GM23338 (cell line): ENCODE measurements around the gene THSD7A. TPM values are rescaled to one million over a fixed set of nuclear protein-coding genes. Genes with fewer than 3 reads are reported as not detected.

Experiments used
- ATAC-seq: fragments of 200-7000 bp; cut with Tn5 transposase; 3 replicates; pipeline ENCODE4 v1.9.1; 2020
- DNase-seq: peaks from one replicate; pipeline ENCODE4 v3.0.0-alpha.2; 2015; ENCODE audit warnings: low spot score
- H2AFZ ChIP-seq: fragments of 200-600 bp; sonication (generic); 2 replicates; pipeline ENCODE4 v1.8.0; 2016; ENCODE audit warnings: antibody characterized with exemption, mild to moderate bottlenecking, moderate library complexity
- H3F3A ChIP-seq: fragments of 200-600 bp; sonication (generic); replicated peaks from 2 replicates; pipeline ENCODE4 v1.8.0; 2017; ENCODE audit warnings: antibody characterized with exemption, mixed run types, low read depth
- H3K27ac ChIP-seq: fragments of 200-600 bp; sonication (generic); 2 replicates; pipeline ENCODE4 v1.6.1; 2016; ENCODE audit warnings: low read depth
- H3K27me3 ChIP-seq: fragments of 200-600 bp; sonication (generic); 2 replicates; pipeline ENCODE4 v1.8.0; 2016; ENCODE audit warnings: mild to moderate bottlenecking, mixed run types, moderate library complexity; ENCODE audit not compliant: insufficient read depth
- H3K36me3 ChIP-seq: fragments of 200-600 bp; sonication (generic); 2 replicates; pipeline ENCODE4 v1.8.0; 2016; ENCODE audit warnings: mild to moderate bottlenecking; ENCODE audit not compliant: insufficient read depth
- H3K4me1 ChIP-seq: fragments of 200-600 bp; sonication (generic); 2 replicates; pipeline ENCODE4 v1.8.0; 2016; ENCODE audit warnings: mild to moderate bottlenecking, moderate library complexity; ENCODE audit not compliant: insufficient read depth
- H3K4me2 ChIP-seq: fragments of 200-600 bp; sonication (generic); 2 replicates; pipeline ENCODE4 v1.7.1; 2017; ENCODE audit warnings: mixed run types
- H3K4me3 ChIP-seq: fragments of 200-600 bp; sonication (generic); 2 replicates; pipeline ENCODE4 v1.6.1; 2016; ENCODE audit warnings: mixed run types
- H3K79me2 ChIP-seq: fragments of 200-600 bp; sonication (generic); replicated peaks from 2 replicates; pipeline ENCODE4 v1.8.0; 2017; ENCODE audit warnings: mild to moderate bottlenecking; ENCODE audit not compliant: insufficient read depth
- H3K9me2 ChIP-seq: fragments of 200-600 bp; sonication (generic); 2 replicates; pipeline ENCODE4 v1.8.0; 2017; ENCODE audit not compliant: insufficient read depth
- H4K20me1 ChIP-seq: fragments of 200-600 bp; sonication (generic); replicated peaks from 2 replicates; pipeline ENCODE4 v1.8.0; 2017; ENCODE audit warnings: mild to moderate bottlenecking; ENCODE audit not compliant: insufficient read depth
- H3K27ac Mint-ChIP-seq: 2 replicates; pipeline ENCODE4 v1.8.0; 2020; ENCODE audit warnings: inconsistent platforms, mild to moderate bottlenecking, moderate library complexity, mixed read lengths
- H3K27me3 Mint-ChIP-seq: 3 replicates; pipeline ENCODE4 v1.8.0; 2022; ENCODE audit warnings: low read depth, mild to moderate bottlenecking, moderate library complexity, mixed read lengths, inconsistent platforms; ENCODE audit not compliant: insufficient read depth, poor library complexity
- H3K36me3 Mint-ChIP-seq: 3 replicates; pipeline ENCODE4 v1.8.0; 2021; ENCODE audit warnings: low read depth, mild to moderate bottlenecking, inconsistent platforms, moderate library complexity, mixed read lengths
- H3K4me1 Mint-ChIP-seq: 3 replicates; pipeline ENCODE4 v1.8.0; 2020; ENCODE audit warnings: mild to moderate bottlenecking, inconsistent platforms, mixed read lengths
- H3K4me3 Mint-ChIP-seq: 3 replicates; pipeline ENCODE4 v1.8.0; 2021; ENCODE audit warnings: moderate library complexity, mild to moderate bottlenecking, inconsistent platforms, mixed read lengths
- H3K9me3 Mint-ChIP-seq: 3 replicates; pipeline ENCODE4 v1.8.0; 2020; ENCODE audit warnings: moderate library complexity, mild to moderate bottlenecking, inconsistent platforms, mixed read lengths
- CREB1 ChIP-seq: fragments of 250-450 bp; sonication (Bioruptor Pico); IDR thresholded peaks from 2 replicates; pipeline ENCODE4 v1.5.0; 2020; ENCODE audit warnings: low read depth, mild to moderate bottlenecking, moderate library complexity
- CTCF ChIP-seq, 2 experiments: fragments of 200-600 bp in 1 of 2; sonication (generic) in 1 of 2; conservative IDR thresholded peaks; 2 replicates each; pipeline versions ENCODE4 v1.5.1 to v1.6.1; 2016 to 2017; ENCODE audit warnings: antibody characterized with exemption in 2 of 2, low read depth in 2 of 2, mild to moderate bottlenecking in 2 of 2, moderate library complexity in 1 of 2
- ETS1 ChIP-seq: IDR thresholded peaks from 2 replicates; pipeline ENCODE4 v1.6.1; 2016; ENCODE audit warnings: antibody characterized with exemption
- EZH2 ChIP-seq: fragments of 200-600 bp; sonication (generic); IDR thresholded peaks from one replicate; pipeline ENCODE4 v1.8.0; 2017; ENCODE audit warnings: antibody characterized with exemption, mild to moderate bottlenecking, low read depth; ENCODE audit not compliant: unreplicated experiment
- EZH2phosphoT487 ChIP-seq: fragments of 200-600 bp; sonication (generic); IDR thresholded peaks from one replicate; pipeline ENCODE4 v1.8.1; 2018; ENCODE audit warnings: antibody characterized with exemption; ENCODE audit not compliant: unreplicated experiment
- JUNB ChIP-seq: IDR thresholded peaks from one replicate; pipeline ENCODE4 v1.6.1; 2016; ENCODE audit warnings: antibody characterized with exemption; ENCODE audit not compliant: unreplicated experiment
- NANOG ChIP-seq: IDR thresholded peaks from 2 replicates; pipeline ENCODE4 v1.6.1; 2016; ENCODE audit warnings: antibody characterized with exemption, borderline replicate concordance
- POLR2AphosphoS5 ChIP-seq: IDR thresholded peaks from 2 replicates; pipeline ENCODE4 v1.6.1; 2016; ENCODE audit warnings: antibody characterized with exemption, low read depth
- REST ChIP-seq: IDR thresholded peaks from one replicate; pipeline ENCODE4 v1.6.1; 2018; ENCODE audit warnings: antibody characterized with exemption; ENCODE audit not compliant: unreplicated experiment
- STAT1 ChIP-seq: IDR thresholded peaks from one replicate; pipeline ENCODE4 v1.6.1; 2016; ENCODE audit warnings: antibody characterized with exemption; ENCODE audit not compliant: unreplicated experiment
- ZNF114 ChIP-seq: fragments of 250-450 bp; sonication (Bioruptor Pico); IDR thresholded peaks from 2 replicates; pipeline ENCODE4 v1.5.0; 2020; ENCODE audit warnings: mild to moderate bottlenecking, moderate library complexity
- ZNF331 ChIP-seq: fragments of 250-450 bp; sonication (Bioruptor Pico); IDR thresholded peaks from 2 replicates; pipeline ENCODE4 v1.5.0; 2020; ENCODE audit warnings: low read depth, mild to moderate bottlenecking, moderate library complexity
- ZNF462 ChIP-seq: fragments of 250-450 bp; sonication (Bioruptor Pico); IDR thresholded peaks from 2 replicates; pipeline ENCODE4 v1.5.0; 2020; ENCODE audit warnings: mild to moderate bottlenecking, moderate library complexity
- polyA plus RNA-seq: library from polyadenylated mRNA; unstranded; fragments of >200 nt; fragmentation: Nextera tagmentation; extraction: Ambion mirVana; gene quantifications from 2 replicates; pipeline ENCODE4 v1.2.1, GENCODE V29; 2016
- total RNA-seq: library from RNA; depleted of rRNA; stranded (reverse); fragments of >200 nt; shearing (Covaris generic); gene quantifications from 2 replicates; pipeline ENCODE4 v1.2.3, GENCODE V29; 2014

The THSD7A gene
- total and polyA plus RNA-seq, 2 experiments from 2014 or later: 1.3 to 2.1 TPM

- H3K79me2 ChIP-seq: no peaks in the 10 kb centered on the region
- no peak overlapping the region for H3K4me2 ChIP-seq
- H3K4me1 ChIP-seq: no peaks in the 10 kb centered on the region
- H3K27me3 ChIP-seq: no peaks in the 10 kb centered on the region
- no peaks in the 10 kb centered on the region for H3K27me3 Mint-ChIP-seq
- no peak for ATAC-seq
- no peaks in the 10 kb centered on the region for H3F3A ChIP-seq
- no peak overlapping the region for H3K27ac ChIP-seq
- no peak overlapping the region for H3K4me3 ChIP-seq
- no peaks in the 10 kb centered on the region for H3K36me3 Mint-ChIP-seq
- H2AFZ ChIP-seq: no peak overlapping the region
- no peaks in the 10 kb centered on the region for H3K9me3 Mint-ChIP-seq
- no peak overlapping the region for H3K27ac Mint-ChIP-seq
- no peak overlapping the region for H3K4me3 Mint-ChIP-seq
- H3K9me2 ChIP-seq: no peaks in the 10 kb centered on the region
- TF ChIP-seq POLR2AphosphoS5 (no peak), REST (no peak), NANOG (no peak), ZNF462 (CRISPR knock-in tag) (no peak), ETS1 (no peak), EZH2 (no peak), EZH2phosphoT487 (no peak), STAT1 (no peak), JUNB (no peak), CREB1 (CRISPR knock-in tag) (no peak), CTCF (conservative IDR thresholded peaks at IDR 0.05; ENCODE audit: low read depth in 2 of 2) (no peak), ZNF114 (no peak), ZNF331 (CRISPR knock-in tag) (no peak)
- no peaks in the 10 kb centered on the region; the same call in 2 of the 3 replicates for H3K4me1 Mint-ChIP-seq
- DNase-seq: no peak
- no peaks in the 10 kb centered on the region for H4K20me1 ChIP-seq
- no peaks in the 10 kb centered on the region for H3K36me3 ChIP-seq
Measured at GRCh38 chr7:11732207-11732606, 99.8 kb downstream of the THSD7A start.
